ENCODE data around the gene TCF4.

GRCh38 chr18:55515214-55515613, 72.8 kb downstream of the TCF4 start:
- TF ChIP-seq CTCF (IDR thresholded peaks at IDR 0.05) (no peak), FOXP4 (CRISPR knock-in tag; IDR thresholded peaks at IDR 0.05) (no peak), SP1 (CRISPR knock-in tag; conservative IDR thresholded peaks at IDR 0.05) (no peak), ETV6 (CRISPR knock-in tag; IDR thresholded peaks at IDR 0.05) (no peak), NFE2L1 (CRISPR knock-in tag; IDR thresholded peaks at IDR 0.05) (no peak), FOXJ3 (CRISPR knock-in tag; IDR thresholded peaks at IDR 0.05; ENCODE audit: borderline replicate concordance) (no peak), FOXP1 (CRISPR knock-in tag; IDR thresholded peaks at IDR 0.05; ENCODE audit: borderline replicate concordance) (no peak)
- TF ChIP-seq, protein P1, sequence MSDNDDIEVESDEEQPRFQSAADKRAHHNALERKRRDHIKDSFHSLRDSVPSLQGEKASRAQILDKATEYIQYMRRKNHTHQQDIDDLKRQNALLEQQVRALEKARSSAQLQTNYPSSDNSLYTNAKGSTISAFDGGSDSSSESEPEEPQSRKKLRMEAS (CRISPR knock-in tag; IDR thresholded peaks at IDR 0.05): no peak

Measured in WTC11 (cell line).